ENCODE data around the gene CUX1. TPM values are rescaled to one million over a fixed set of nuclear protein-coding genes. Genes with fewer than 3 reads are reported as not detected.

Gene CUX1
- total RNA-seq, 4 donors from 2014 or later, result 93.8 to 156 (median 112) TPM

DNA sequence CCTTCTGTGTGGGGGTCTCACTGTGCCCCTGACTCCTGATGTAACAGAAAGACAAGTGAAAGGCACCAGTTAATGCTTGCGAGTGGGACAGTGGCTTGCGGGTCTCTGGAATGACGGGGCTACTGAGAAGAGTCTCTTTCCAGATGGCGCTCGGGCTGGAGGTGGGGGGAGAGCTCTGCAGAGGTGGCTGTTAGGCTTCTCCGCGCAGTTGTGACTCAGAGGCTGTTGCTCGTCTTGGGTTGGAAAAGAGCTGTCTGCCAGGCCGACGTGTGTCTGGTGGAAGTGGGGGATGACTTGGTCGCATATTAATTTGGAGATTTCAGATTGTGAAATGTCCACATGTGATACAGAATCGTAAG lies 441.3 kb downstream of the CUX1 start:
- no peak for TF ChIP-seq POLR2A (IDR thresholded peaks at IDR 0.05)
- TF ChIP-seq, protein P1, sequence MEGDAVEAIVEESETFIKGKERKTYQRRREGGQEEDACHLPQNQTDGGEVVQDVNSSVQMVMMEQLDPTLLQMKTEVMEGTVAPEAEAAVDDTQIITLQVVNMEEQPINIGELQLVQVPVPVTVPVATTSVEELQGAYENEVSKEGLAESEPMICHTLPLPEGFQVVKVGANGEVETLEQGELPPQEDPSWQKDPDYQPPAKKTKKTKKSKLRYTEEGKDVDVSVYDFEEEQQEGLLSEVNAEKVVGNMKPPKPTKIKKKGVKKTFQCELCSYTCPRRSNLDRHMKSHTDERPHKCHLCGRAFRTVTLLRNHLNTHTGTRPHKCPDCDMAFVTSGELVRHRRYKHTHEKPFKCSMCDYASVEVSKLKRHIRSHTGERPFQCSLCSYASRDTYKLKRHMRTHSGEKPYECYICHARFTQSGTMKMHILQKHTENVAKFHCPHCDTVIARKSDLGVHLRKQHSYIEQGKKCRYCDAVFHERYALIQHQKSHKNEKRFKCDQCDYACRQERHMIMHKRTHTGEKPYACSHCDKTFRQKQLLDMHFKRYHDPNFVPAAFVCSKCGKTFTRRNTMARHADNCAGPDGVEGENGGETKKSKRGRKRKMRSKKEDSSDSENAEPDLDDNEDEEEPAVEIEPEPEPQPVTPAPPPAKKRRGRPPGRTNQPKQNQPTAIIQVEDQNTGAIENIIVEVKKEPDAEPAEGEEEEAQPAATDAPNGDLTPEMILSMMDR (IDR thresholded peaks at IDR 0.05), result no peak
- intact Hi-C loops (cut with DNase I), result no loop called here
- H3K4me3 ChIP-seq (replicated peaks in 1 of 3), result no peak overlapping the region
- H3K27me3 ChIP-seq, result no peaks in the 10 kb centered on the region
- H3K36me3 ChIP-seq, result no peaks in the 10 kb centered on the region
- H3K9me3 ChIP-seq, result no peaks in the 10 kb centered on the region
- H3K27ac ChIP-seq, result no peak overlapping the region
- H3K4me1 ChIP-seq, result no peaks in the 10 kb centered on the region
- 84 to 85% methylated on average over 12 of the region's 12 CpGs for whole genome bisulfite sequencing, 2 donors
- no peak for DNase-seq

DNA sequence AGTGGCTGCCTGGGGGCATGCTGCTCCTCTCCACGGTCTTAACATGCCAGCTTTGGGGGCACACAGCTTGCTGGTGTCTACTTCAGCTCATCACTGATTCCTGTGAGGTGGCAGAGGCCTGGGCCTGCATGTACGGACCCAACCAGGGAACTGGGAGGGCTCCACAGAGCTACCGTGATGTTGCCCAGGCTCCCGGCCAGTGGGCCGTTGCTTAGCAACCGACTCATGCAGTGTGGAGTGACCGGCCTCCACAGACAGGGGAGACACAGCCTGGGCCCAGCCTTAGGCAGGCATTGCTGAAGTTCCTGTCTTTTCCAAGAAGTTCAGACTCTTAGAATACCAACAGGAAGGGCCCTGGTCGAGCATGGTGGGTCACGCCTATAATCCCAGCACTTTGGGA lies 443.4 kb downstream of the CUX1 start:
- Histone ChIP-seq H3K4me3 (replicated peaks in 1 of 3) (no peak overlapping the region), H3K27ac (no peak overlapping the region), H3K36me3 (no peaks in the 10 kb centered on the region), H3K4me1 (no peaks in the 10 kb centered on the region), H3K27me3 (no peaks in the 10 kb centered on the region), H3K9me3 (no peaks in the 10 kb centered on the region)
- TF ChIP-seq POLR2A (IDR thresholded peaks at IDR 0.05), result no peak
- TF ChIP-seq, protein P1 (IDR thresholded peaks at IDR 0.05), result no peak
- WGBS, 2 donors, result 54% methylated on average over 4 to 8 of the region's 9 CpGs
- intact Hi-C loops (cut with DNase I), result no loop called here
- peak; percentile 39 to 50 for DNase-seq

DNA sequence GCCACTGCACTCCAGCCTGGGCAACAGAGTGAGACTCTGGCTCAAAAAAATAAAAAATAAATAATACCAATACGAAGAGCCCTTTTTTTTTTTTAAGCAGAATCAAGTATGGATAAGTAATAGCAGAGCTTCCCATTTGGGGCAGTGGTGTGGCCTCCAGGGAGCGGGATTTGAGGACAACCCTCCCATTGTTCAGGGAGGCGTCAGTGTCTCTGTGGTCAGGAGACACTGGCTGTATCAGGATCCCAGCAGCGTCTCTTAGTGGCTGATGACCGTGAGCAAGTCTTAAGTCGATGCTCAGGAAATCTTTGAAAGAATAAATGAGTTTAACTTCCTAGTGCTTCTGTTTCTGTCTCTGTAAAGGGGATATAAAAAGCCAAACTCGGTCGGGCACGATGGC lies 444.0 kb downstream of the CUX1 start:
- H3K27ac ChIP-seq, result no peak overlapping the region
- WGBS, 2 donors, result 87% methylated on average over 9 of the region's 9 CpGs
- no peaks in the 10 kb centered on the region for H3K9me3 ChIP-seq
- H3K36me3 ChIP-seq, result no peaks in the 10 kb centered on the region
- no peaks in the 10 kb centered on the region for H3K27me3 ChIP-seq
- H3K4me1 ChIP-seq, result no peaks in the 10 kb centered on the region
- no peak for DNase-seq
- no peak for TF ChIP-seq POLR2A (IDR thresholded peaks at IDR 0.05)
- TF ChIP-seq, protein P1 (IDR thresholded peaks at IDR 0.05), result no peak
- intact Hi-C loops (cut with DNase I), result no loop called here
- no peak overlapping the region for H3K4me3 ChIP-seq (replicated peaks in 1 of 3)

DNA sequence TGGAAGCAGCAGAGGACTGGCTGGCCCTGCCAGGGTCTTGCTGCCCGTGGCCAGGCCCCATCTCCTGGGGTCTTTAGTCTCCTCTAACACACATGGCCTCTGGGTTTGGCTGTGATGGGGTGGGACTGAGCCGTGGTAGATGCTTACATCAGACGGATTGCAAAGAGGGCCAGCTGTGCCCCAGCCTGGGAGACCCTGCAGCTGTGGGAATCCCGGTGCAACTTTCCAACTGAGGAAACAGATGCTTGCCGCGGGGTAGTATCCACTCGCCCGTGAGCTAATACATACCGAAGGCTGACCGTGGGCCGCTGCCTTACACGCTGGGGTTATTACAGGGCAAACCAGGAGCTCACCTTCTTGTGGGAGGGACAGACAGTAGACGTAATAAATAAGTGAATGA lies 445.1 kb downstream of the CUX1 start:
- H3K27ac ChIP-seq, result no peak overlapping the region
- TF ChIP-seq POLR2A (IDR thresholded peaks at IDR 0.05), result no peak
- TF ChIP-seq, protein P1 (IDR thresholded peaks at IDR 0.05), result no peak
- DNase-seq, result no peak
- no peaks in the 10 kb centered on the region for H3K27me3 ChIP-seq
- H3K4me3 ChIP-seq (replicated peaks in 1 of 3), result no peak overlapping the region
- H3K4me1 ChIP-seq, result no peaks in the 10 kb centered on the region
- no peaks in the 10 kb centered on the region for H3K9me3 ChIP-seq
- 90 to 94% methylated on average over 12 to 13 of the region's 13 CpGs for WGBS, 2 donors
- intact Hi-C loops (cut with DNase I), result no loop called here
- no peaks in the 10 kb centered on the region for H3K36me3 ChIP-seq

DNA sequence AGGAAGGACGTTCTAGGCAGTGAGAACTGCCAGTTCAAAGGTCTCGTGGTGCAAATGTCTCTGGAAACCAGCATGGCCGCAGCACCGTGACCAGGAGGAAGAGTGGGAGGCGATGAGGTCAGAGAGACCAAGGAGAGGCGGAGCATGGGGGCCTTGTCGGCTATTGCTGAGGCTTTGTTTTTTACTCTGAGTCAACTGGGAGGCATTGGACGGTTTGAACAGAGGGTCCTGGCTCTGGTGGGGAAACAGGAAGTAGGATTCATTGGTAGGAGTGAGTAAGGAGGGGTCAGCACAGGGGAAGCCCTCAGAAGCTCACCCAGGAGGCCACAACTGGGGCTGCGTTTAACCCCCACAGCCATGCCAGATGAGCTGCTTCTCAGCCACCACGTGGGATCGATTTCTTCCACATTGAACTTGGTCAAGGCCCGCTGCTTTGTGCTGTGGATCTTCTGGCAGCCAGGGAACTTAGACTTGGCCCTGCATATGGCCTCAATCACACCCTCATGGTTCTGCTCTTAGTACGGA lies 447.0 kb downstream of the CUX1 start:
- 75 to 78% methylated on average over 13 of the region's 13 CpGs for WGBS, 2 donors
- no peaks in the 10 kb centered on the region for H3K36me3 ChIP-seq
- TF ChIP-seq, protein P1 (IDR thresholded peaks at IDR 0.05), result no peak
- TF ChIP-seq POLR2A (IDR thresholded peaks at IDR 0.05), result no peak
- intact Hi-C loops (cut with DNase I), result no loop called here
- H3K9me3 ChIP-seq, result no peaks in the 10 kb centered on the region
- H3K4me3 ChIP-seq (replicated peaks in 1 of 3), result no peak overlapping the region
- no peak overlapping the region for H3K27ac ChIP-seq
- H3K27me3 ChIP-seq, result no peaks in the 10 kb centered on the region
- no peak for DNase-seq
- no peaks in the 10 kb centered on the region for H3K4me1 ChIP-seq
